ENCODE data around the gene PACRG.

DNA sequence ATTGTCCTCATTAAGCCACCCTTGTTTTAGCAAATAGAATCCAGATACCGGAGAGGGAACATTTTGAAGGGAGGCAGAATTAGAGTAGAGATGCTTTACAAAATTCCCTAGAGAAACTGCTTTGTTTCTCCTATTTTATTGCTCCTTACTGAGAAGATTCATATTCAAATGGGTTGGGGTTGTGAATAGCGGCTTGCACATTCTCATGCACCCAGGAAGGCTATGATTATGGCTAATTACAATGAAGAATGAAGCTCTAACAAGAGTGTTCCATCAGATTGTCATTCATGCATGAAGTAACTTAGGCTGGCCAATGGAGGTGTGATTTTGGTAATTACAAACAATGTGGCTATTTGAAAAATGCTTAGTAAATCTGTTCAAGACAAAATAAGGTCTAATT is 129.6 kb downstream of the PACRG start:
- TF ChIP-seq, protein P1, sequence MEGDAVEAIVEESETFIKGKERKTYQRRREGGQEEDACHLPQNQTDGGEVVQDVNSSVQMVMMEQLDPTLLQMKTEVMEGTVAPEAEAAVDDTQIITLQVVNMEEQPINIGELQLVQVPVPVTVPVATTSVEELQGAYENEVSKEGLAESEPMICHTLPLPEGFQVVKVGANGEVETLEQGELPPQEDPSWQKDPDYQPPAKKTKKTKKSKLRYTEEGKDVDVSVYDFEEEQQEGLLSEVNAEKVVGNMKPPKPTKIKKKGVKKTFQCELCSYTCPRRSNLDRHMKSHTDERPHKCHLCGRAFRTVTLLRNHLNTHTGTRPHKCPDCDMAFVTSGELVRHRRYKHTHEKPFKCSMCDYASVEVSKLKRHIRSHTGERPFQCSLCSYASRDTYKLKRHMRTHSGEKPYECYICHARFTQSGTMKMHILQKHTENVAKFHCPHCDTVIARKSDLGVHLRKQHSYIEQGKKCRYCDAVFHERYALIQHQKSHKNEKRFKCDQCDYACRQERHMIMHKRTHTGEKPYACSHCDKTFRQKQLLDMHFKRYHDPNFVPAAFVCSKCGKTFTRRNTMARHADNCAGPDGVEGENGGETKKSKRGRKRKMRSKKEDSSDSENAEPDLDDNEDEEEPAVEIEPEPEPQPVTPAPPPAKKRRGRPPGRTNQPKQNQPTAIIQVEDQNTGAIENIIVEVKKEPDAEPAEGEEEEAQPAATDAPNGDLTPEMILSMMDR (IDR thresholded peaks at IDR 0.05; ENCODE audit: insufficient read depth, low read length, poor library complexity, severe bottlenecking), result no peak
- TF ChIP-seq EZH2phosphoT487 (conservative IDR thresholded peaks at IDR 0.05; ENCODE audit: low read length), result no peak
